Endothelial cell of umbilical vein (primary cell): ENCODE measurements around the gene ITGA2. TPM values are rescaled to one million over a fixed set of nuclear protein-coding genes. Genes with fewer than 3 reads are reported as not detected.

Experiments used
- BruUV-seq: library from RNA; stranded (reverse); fragments of 400-500 nt; replicated peaks from 2 replicates; lab custom pipeline; 2021; lab: Mats Ljungman, UMichigan
- CTCF ChIA-PET: fragments of 300-600, 350-600 bp; sonication (Branson Sonifier 250); formaldehyde crosslinking; loops from one replicate; lab custom pipeline; 2021; ENCODE audit warnings: antibody characterized with exemption, inconsistent platforms; lab: Charles Lee
- POLR2A ChIA-PET: fragments of 300-600, 350-600 bp; sonication (Branson Sonifier 250); formaldehyde crosslinking; loops from one replicate; lab custom pipeline; 2021; ENCODE audit warnings: antibody characterized with exemption, inconsistent platforms; lab: Charles Lee
- DNase-seq: peaks from one replicate; pipeline ENCODE4 v3.0.0-alpha.2; 2011; ENCODE audit warnings: low read depth, low spot score
- FAIRE-seq: peaks from 2 replicates; lab custom pipeline; 2011; peaks lifted over from hg19 to GRCh38; lab: Jason Lieb, UNC
- H2AFZ ChIP-seq: 2 replicates; pipeline ENCODE4 v1.6.0; 2012; ENCODE audit warnings: low read depth, low read length, control low read depth, inconsistent platforms
- H3K27ac ChIP-seq: 2 replicates; pipeline ENCODE4 v1.5.1; 2011; ENCODE audit warnings: low read depth, mild to moderate bottlenecking, control low read depth, low read length, moderate library complexity; ENCODE audit not compliant: insufficient read depth
- H3K27me3 ChIP-seq, 2 experiments: 2 replicates each; pipeline versions ENCODE4 v1.6.0 to v1.6.1; 2011; ENCODE audit warnings: low read length in 2 of 2, mixed read lengths in 1 of 2; ENCODE audit not compliant: control insufficient read depth in 2 of 2, insufficient read depth in 2 of 2
- H3K36me3 ChIP-seq, 2 experiments: 2 replicates in 1 of 2; 3 replicates in 1 of 2; pipeline ENCODE4 v1.5.1; 2011; ENCODE audit warnings: low read length in 2 of 2, mild to moderate bottlenecking in 1 of 2, moderate library complexity in 1 of 2; ENCODE audit not compliant: control insufficient read depth in 2 of 2, insufficient read depth in 2 of 2; ENCODE audit errors: extremely low read depth in 1 of 2
- H3K4me1 ChIP-seq: 3 replicates; pipeline ENCODE4 v1.5.1; 2011; ENCODE audit warnings: mild to moderate bottlenecking, low read length; ENCODE audit not compliant: control insufficient read depth, insufficient read depth; ENCODE audit errors: extremely low read depth
- H3K4me2 ChIP-seq: 2 replicates; pipeline ENCODE4 v1.6.1; 2011; ENCODE audit warnings: low read length, control low read depth, mixed read lengths; ENCODE audit not compliant: insufficient read depth
- H3K4me3 ChIP-seq, 3 experiments: fragments of 200-600 bp in 1 of 3; sonication (generic), shearing (Covaris generic) in 1 of 3; replicated peaks in 1 of 3; 2 replicates each; pipeline ENCODE4 v1.5.1; 2011 to 2016; ENCODE audit warnings: control low read depth in 3 of 3, low read length in 3 of 3, mild to moderate bottlenecking in 2 of 3, inconsistent platforms in 1 of 3, low read depth in 1 of 3, moderate library complexity in 1 of 3; ENCODE audit not compliant: insufficient read depth in 1 of 3
- H3K79me2 ChIP-seq: 2 replicates; pipeline ENCODE4 v1.6.0; 2012; ENCODE audit warnings: low read length, inconsistent platforms; ENCODE audit not compliant: control insufficient read depth, insufficient read depth
- H3K9ac ChIP-seq: replicated peaks from 2 replicates; pipeline ENCODE3; 2011; ENCODE audit warnings: low read length, control low read depth; ENCODE audit not compliant: insufficient read depth; ENCODE audit errors: extremely low read depth
- H3K9me1 ChIP-seq: replicated peaks from 3 replicates; pipeline ENCODE4 v1.6.0; 2011; ENCODE audit warnings: mild to moderate bottlenecking, low read length; ENCODE audit not compliant: control insufficient read depth, insufficient read depth; ENCODE audit errors: extremely low read depth
- H3K9me3 ChIP-seq: replicated peaks from 2 replicates; pipeline ENCODE4 v1.5.1; 2012; ENCODE audit warnings: low read length, inconsistent platforms; ENCODE audit not compliant: control insufficient read depth, insufficient read depth
- H4K20me1 ChIP-seq: replicated peaks from 2 replicates; pipeline ENCODE3; 2011; ENCODE audit warnings: mild to moderate bottlenecking, low read length; ENCODE audit not compliant: control insufficient read depth, insufficient read depth; ENCODE audit errors: extremely low read depth
- EZH2 ChIP-seq: IDR thresholded peaks from 2 replicates; pipeline ENCODE4 v1.6.1; 2012; ENCODE audit warnings: borderline replicate concordance, low read depth, mild to moderate bottlenecking, moderate library complexity, low read length, inconsistent platforms; ENCODE audit not compliant: severe bottlenecking
- FOS ChIP-seq: IDR thresholded peaks from 2 replicates; pipeline ENCODE4 v1.6.1; 2011; ENCODE audit warnings: mild to moderate bottlenecking, low read length, moderate library complexity, borderline replicate concordance; ENCODE audit not compliant: insufficient read depth
- JUN ChIP-seq: IDR thresholded peaks from 2 replicates; pipeline ENCODE4 v1.6.1; 2011; ENCODE audit warnings: borderline replicate concordance, low read depth; ENCODE audit not compliant: insufficient read length, insufficient read depth
- dilution Hi-C: fragments of 300-500 bp; cut with MboI; formaldehyde crosslinking; loops from one replicate; pipeline ENCODE4 v1.15.0; 2019; ENCODE audit warnings: low sequenced_read_pairs; ENCODE audit not compliant: extremely low pct_ligation_motif_present
- intact Hi-C: fragments of 100-400 bp; cut with micrococcal nuclease; formaldehyde crosslinking; loops from one replicate; pipeline ENCODE4 v1.10.0; 2022
- polyA plus RNA-seq, 4 experiments: library from polyadenylated mRNA; depleted of rRNA in 3 of 4; stranded (reverse) in 3 of 4; unstranded in 1 of 4; fragments of >200 nt; gene quantifications; 2 replicates each; pipeline versions ENCODE4 v1.2.1 to v1.2.3, GENCODE V29; 2011 to 2012; ENCODE audit warnings: missing spikeins in 1 of 4
- total RNA-seq: library from RNA; stranded (reverse); gene quantifications from 2 replicates; pipeline ENCODE4 v1.2.3, GENCODE V29; 2021
- TF ChIP-seq, protein P1 (sequence below): IDR thresholded peaks from 2 replicates; pipeline ENCODE4 v1.6.1; 2011; ENCODE audit not compliant: insufficient read depth, insufficient read length

ITGA2 gene
- total and polyA plus RNA-seq, 2 donors (not counting 3 experiments of a cell fraction or from before 2014, with no cell fraction given) = 11.2 to 62.3 TPM

DNA sequence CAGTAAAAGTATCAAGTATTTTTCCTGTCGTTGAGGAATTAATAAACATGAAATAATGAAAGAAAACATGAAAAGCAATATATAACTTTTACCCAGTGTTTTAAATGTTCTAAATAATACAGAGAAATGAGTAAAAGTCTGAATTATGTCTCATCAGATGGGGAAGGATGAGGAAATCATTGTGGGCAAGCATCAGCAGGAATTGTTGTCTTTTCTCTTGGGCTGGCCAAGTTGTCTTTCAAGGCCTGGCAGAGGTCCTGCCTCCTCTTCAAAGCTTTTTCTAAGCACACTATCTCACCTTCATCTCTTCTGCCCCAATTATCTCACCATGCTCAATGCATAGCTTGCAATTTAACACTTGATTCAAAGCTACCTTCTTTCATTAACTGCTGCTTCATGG lies 78.5 kb downstream of the ITGA2 start:
- peaks cover 30% of the 10 kb centered on the region for H3K4me1 ChIP-seq
- FAIRE-seq = no peak
- H3K4me3 ChIP-seq = no peak overlapping the region
- no peaks in the 10 kb centered on the region for H3K27me3 ChIP-seq
- H3K79me2 ChIP-seq = no peaks in the 10 kb centered on the region
- no peaks in the 10 kb centered on the region for H3K9me1 ChIP-seq
- H3K9ac ChIP-seq = no peak overlapping the region
- ChIA-PET POLR2A (no interaction called here), CTCF (interaction anchor here (1.4 to 4.8 kb wide), 4 partner anchors 10 to 124 kb away, joined by 5 to 50 read pairs (median 10); no protein-coding TSS in a partner anchor)
- peaks cover 4 to 25% of the 10 kb centered on the region in 2 experiments for H3K36me3 ChIP-seq
- no peak for TF ChIP-seq FOS
- H3K4me2 ChIP-seq = no peak overlapping the region
- no TSS peak for BruUV-seq
- H3K9me3 ChIP-seq = no peaks in the 10 kb centered on the region
- intact Hi-C loops (no loop called here), dilution Hi-C loops (no loop called here)
- no peak overlapping the region for H2AFZ ChIP-seq
- H3K27ac ChIP-seq = peak overlapping the region; percentile 21
- no peak for DNase-seq
- no peaks in the 10 kb centered on the region for H4K20me1 ChIP-seq

DNA sequence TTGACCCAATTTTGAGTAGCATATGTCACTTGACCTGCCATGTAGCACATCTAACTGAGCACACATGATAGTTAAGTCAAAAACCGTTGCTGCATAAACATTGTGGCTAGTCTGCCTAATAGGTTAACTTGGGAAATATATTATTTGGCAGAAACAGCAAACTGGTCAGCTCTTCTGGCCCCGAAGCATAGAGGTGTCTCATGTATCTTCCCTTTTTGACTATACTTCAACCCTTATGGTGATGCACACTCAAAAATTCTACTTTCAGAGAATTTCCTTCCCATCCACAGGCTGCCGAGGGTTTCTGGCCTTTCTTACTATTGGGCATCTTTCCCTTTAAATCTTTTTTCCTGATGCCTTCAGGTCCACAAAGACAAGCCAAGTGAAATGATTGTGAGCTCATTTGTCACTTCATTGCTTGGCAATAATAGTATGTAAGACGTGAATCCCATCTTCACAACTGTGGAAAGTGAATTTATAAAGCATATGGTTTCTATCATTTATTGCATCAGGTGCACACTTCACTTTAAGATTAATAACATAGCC lies 79.2 kb downstream of the ITGA2 start:
- intact Hi-C loops = no loop called here
- no peaks in the 10 kb centered on the region for H3K27me3 ChIP-seq
- no peaks in the 10 kb centered on the region for H3K79me2 ChIP-seq
- no peaks in the 10 kb centered on the region for H3K9me3 ChIP-seq
- ChIA-PET CTCF (interaction anchor here (1.4 to 4.8 kb wide), 5 partner anchors 11 to 125 kb away, joined by 5 to 50 read pairs (median 15); partner anchors contain the start of gene ITGA2), POLR2A (no interaction called here)
- H3K36me3 ChIP-seq = peaks cover 6 to 28% of the 10 kb centered on the region in 2 experiments
- no peak overlapping the region for H2AFZ ChIP-seq
- no peak overlapping the region for H3K9ac ChIP-seq
- dilution Hi-C loops = no loop called here
- no peak for FAIRE-seq
- no peak overlapping the region for H3K4me2 ChIP-seq
- no peak overlapping the region for H3K4me3 ChIP-seq
- H3K4me1 ChIP-seq = peaks cover 23% of the 10 kb centered on the region
- H3K9me1 ChIP-seq = no peaks in the 10 kb centered on the region
- TF ChIP-seq JUN (no peak), EZH2 (no peak)
- TF ChIP-seq, protein P1, sequence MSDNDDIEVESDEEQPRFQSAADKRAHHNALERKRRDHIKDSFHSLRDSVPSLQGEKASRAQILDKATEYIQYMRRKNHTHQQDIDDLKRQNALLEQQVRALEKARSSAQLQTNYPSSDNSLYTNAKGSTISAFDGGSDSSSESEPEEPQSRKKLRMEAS = no peak
- H3K27ac ChIP-seq = no peak overlapping the region
- no peak for DNase-seq
- BruUV-seq = no TSS peak
- no peaks in the 10 kb centered on the region for H4K20me1 ChIP-seq
